ENCODE measurements around the gene ORM1. TPM values are rescaled to one million over a fixed set of nuclear protein-coding genes. Genes with fewer than 3 reads are reported as not detected.

ORM1 gene
- total RNA-seq, 1 experiment from 2014 or later = not detected

DNA sequence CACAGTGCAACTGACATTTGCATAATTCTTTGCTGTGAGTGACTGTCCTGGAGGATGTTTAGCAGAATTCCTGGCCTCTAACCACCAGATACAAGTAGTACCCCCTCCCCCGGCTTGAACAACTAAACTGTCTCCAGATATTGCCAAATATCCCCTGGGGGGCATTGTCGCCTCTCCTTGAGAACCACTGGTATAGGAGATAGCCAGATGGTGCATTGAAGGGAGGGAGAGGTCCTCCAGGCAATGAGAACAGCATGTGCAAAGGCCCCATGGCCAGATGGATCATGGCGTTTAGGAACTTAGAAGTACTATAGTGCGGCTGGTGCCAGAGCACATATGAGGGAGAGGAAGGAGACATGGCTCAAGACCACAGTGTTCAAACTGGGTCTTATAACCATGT, 18.9 kb upstream of the ORM1 start:
- Mint-ChIP-seq H3K27ac (ENCODE audit: low read depth, unreplicated experiment) (no peak overlapping the region), H3K36me3 (ENCODE audit: insufficient read depth, unreplicated experiment) (no peaks in the 10 kb centered on the region), H3K9me3 (ENCODE audit: unreplicated experiment) (no peaks in the 10 kb centered on the region), H3K27me3 (ENCODE audit: insufficient read depth, unreplicated experiment) (no peaks in the 10 kb centered on the region), H3K4me1 (ENCODE audit: insufficient read depth, unreplicated experiment) (no peaks in the 10 kb centered on the region), H3K4me3 (ENCODE audit: unreplicated experiment) (no peak overlapping the region)
- TF ChIP-seq, protein P1, sequence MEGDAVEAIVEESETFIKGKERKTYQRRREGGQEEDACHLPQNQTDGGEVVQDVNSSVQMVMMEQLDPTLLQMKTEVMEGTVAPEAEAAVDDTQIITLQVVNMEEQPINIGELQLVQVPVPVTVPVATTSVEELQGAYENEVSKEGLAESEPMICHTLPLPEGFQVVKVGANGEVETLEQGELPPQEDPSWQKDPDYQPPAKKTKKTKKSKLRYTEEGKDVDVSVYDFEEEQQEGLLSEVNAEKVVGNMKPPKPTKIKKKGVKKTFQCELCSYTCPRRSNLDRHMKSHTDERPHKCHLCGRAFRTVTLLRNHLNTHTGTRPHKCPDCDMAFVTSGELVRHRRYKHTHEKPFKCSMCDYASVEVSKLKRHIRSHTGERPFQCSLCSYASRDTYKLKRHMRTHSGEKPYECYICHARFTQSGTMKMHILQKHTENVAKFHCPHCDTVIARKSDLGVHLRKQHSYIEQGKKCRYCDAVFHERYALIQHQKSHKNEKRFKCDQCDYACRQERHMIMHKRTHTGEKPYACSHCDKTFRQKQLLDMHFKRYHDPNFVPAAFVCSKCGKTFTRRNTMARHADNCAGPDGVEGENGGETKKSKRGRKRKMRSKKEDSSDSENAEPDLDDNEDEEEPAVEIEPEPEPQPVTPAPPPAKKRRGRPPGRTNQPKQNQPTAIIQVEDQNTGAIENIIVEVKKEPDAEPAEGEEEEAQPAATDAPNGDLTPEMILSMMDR (IDR thresholded peaks at IDR 0.05; ENCODE audit: unreplicated experiment) = no peak
- ChIA-PET CTCF (interaction anchor here (0.6 to 1.6 kb wide), 8 partner anchors 16 to 716 kb away, joined by 3 to 7 read pairs (median 3); partner anchors contain the start of gene AMBP), POLR2A (no interaction called here)
- intact Hi-C loops (cut with micrococcal nuclease) = no loop called here
- no peak for DNase-seq (ENCODE audit: unreplicated experiment)
- no TSS peak for BruUV-seq (replicated peaks)

GRCh38 chr9:114304416-114305188, 18.3 kb upstream of the ORM1 start:
- Mint-ChIP-seq H3K27me3 (ENCODE audit: insufficient read depth, unreplicated experiment) (no peaks in the 10 kb centered on the region), H3K4me3 (ENCODE audit: unreplicated experiment) (no peak overlapping the region), H3K4me1 (ENCODE audit: insufficient read depth, unreplicated experiment) (no peaks in the 10 kb centered on the region), H3K27ac (ENCODE audit: low read depth, unreplicated experiment) (no peak overlapping the region), H3K36me3 (ENCODE audit: insufficient read depth, unreplicated experiment) (no peaks in the 10 kb centered on the region), H3K9me3 (ENCODE audit: unreplicated experiment) (no peaks in the 10 kb centered on the region)
- no TSS peak for BruUV-seq (replicated peaks)
- POLR2A ChIA-PET = no interaction called here
- intact Hi-C loops (cut with micrococcal nuclease) = loop anchor here (1.0 kb wide), 1 partner anchor 196 kb away; no protein-coding TSS in a partner anchor
- no peak for DNase-seq (ENCODE audit: unreplicated experiment)
- TF ChIP-seq, protein P1 (IDR thresholded peaks at IDR 0.05; ENCODE audit: unreplicated experiment) = no peak
- CTCF ChIA-PET = interaction anchor here (0.6 to 1.6 kb wide), 14 partner anchors 9 to 716 kb away, joined by 3 to 7 read pairs (median 3); partner anchors contain the start of genes AMBP and KIF12

GRCh38 chr9:114307899-114308267, 15.0 kb upstream of the ORM1 start:
- TF ChIP-seq, protein P1 (IDR thresholded peaks at IDR 0.05; ENCODE audit: unreplicated experiment) = no peak
- Mint-ChIP-seq H3K27ac (ENCODE audit: low read depth, unreplicated experiment) (peak overlapping the region; percentile 43), H3K36me3 (ENCODE audit: insufficient read depth, unreplicated experiment) (no peaks in the 10 kb centered on the region), H3K4me1 (ENCODE audit: insufficient read depth, unreplicated experiment) (no peaks in the 10 kb centered on the region), H3K9me3 (ENCODE audit: unreplicated experiment) (no peaks in the 10 kb centered on the region), H3K4me3 (ENCODE audit: unreplicated experiment) (no peak overlapping the region), H3K27me3 (ENCODE audit: insufficient read depth, unreplicated experiment) (no peaks in the 10 kb centered on the region)
- ChIA-PET CTCF (interaction anchor here (0.7 to 1.3 kb wide), 3 partner anchors 14 to 501 kb away, joined by 3 to 4 read pairs (median 3); no protein-coding TSS in a partner anchor), POLR2A (interaction anchor here (0.6 kb wide), 1 partner anchor 86 kb away, joined by 3 read pairs; no protein-coding TSS in a partner anchor)
- DNase-seq (ENCODE audit: unreplicated experiment) = no peak
- no TSS peak for BruUV-seq (replicated peaks)
- intact Hi-C loops (cut with micrococcal nuclease) = no loop called here

DNA sequence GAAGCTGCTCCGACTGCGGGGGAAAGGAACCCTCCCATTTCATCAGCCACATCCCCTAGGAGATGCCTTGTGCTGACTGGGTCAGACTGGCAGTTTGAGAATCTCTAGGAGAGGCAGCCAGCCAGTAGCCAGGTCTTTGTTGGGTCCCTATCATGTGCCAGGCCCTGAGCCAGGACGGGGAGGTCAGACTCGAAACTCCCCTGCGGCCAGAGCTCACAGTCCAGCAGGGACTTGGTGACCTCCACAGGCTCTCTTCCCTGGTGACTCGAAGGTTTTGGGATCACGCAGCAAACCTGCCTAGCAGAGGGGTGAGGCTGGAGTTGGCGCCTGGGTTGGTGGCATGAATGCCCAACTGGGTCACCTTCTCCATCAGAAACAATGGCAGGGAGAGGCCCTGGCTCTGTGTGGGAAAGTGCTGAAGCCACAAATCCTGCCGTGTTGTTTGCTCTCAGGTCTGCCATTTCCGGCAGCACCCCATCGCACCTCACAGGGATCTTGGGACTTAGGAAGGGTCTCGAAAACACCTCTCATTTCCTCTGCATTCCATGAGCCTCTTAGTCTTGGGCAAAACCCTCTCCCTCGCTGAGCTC, 14.4 kb upstream of the ORM1 start:
- H3K4me3 Mint-ChIP-seq (ENCODE audit: unreplicated experiment) = no peak overlapping the region
- no TSS peak for BruUV-seq (replicated peaks)
- ChIA-PET POLR2A (interaction anchor here (0.6 kb wide), 1 partner anchor 86 kb away, joined by 3 read pairs; no protein-coding TSS in a partner anchor), CTCF (interaction anchor here (0.6 to 1.3 kb wide), 3 partner anchors 14 to 174 kb away, joined by 3 to 4 read pairs (median 3); no protein-coding TSS in a partner anchor)
- no peak overlapping the region for H3K27ac Mint-ChIP-seq (ENCODE audit: low read depth, unreplicated experiment)
- intact Hi-C loops (cut with micrococcal nuclease) = no loop called here
- H3K27me3 Mint-ChIP-seq (ENCODE audit: insufficient read depth, unreplicated experiment) = no peaks in the 10 kb centered on the region
- no peaks in the 10 kb centered on the region for H3K4me1 Mint-ChIP-seq (ENCODE audit: insufficient read depth, unreplicated experiment)
- DNase-seq (ENCODE audit: unreplicated experiment) = no peak
- H3K36me3 Mint-ChIP-seq (ENCODE audit: insufficient read depth, unreplicated experiment) = no peaks in the 10 kb centered on the region
- H3K9me3 Mint-ChIP-seq (ENCODE audit: unreplicated experiment) = no peaks in the 10 kb centered on the region
- TF ChIP-seq, protein P1 (IDR thresholded peaks at IDR 0.05; ENCODE audit: unreplicated experiment) = no peak
